ENCODE data around the gene HERPUD2. TPM values are rescaled to one million over a fixed set of nuclear protein-coding genes. Genes with fewer than 3 reads are reported as not detected.
A peak's percentile ranks its signal among the peaks of the same experiment; 100 is the strongest.

HERPUD2 gene
- total and polyA plus RNA-seq, 2 experiments from 2014 or later, result 25.5 to 28.0 TPM

- no peaks in the 10 kb centered on the region for H3K9me2 ChIP-seq (replicated peaks; ENCODE audit: insufficient read depth)
- no peak overlapping the region for H2AFZ ChIP-seq
- H3K9me3 ChIP-seq (ENCODE audit: low read depth), result no peaks in the 10 kb centered on the region
- no peak for DNase-seq (ENCODE audit: low spot score)
- H3K27ac ChIP-seq, result no peak overlapping the region
- TF ChIP-seq EZH2 (IDR thresholded peaks at IDR 0.05; ENCODE audit: borderline replicate concordance) (no peak), EZH2phosphoT487 (IDR thresholded peaks at IDR 0.05; ENCODE audit: low read depth, severe bottlenecking, unreplicated experiment) (no peak), CTCF (IDR thresholded peaks at IDR 0.05; ENCODE audit: poor library complexity) (no peak)
- no peaks in the 10 kb centered on the region for H3K27me3 ChIP-seq
- H3K4me2 ChIP-seq, result peak overlapping the region; percentile 7
- WGBS (ENCODE audit: low lambda C conversion rate, missing lambda C conversion rate), result 66% methylated on average over 5 of the region's 5 CpGs
- H3K4me1 ChIP-seq (ENCODE audit: insufficient read depth), result peaks cover 19% of the 10 kb centered on the region
- no peak overlapping the region for H3K4me3 ChIP-seq
- H4K20me1 ChIP-seq (ENCODE audit: insufficient read depth, poor library complexity, severe bottlenecking), result no peaks in the 10 kb centered on the region
- no peaks in the 10 kb centered on the region for H3K36me3 ChIP-seq (replicated peaks; ENCODE audit: insufficient read depth, low read depth)
- no peaks in the 10 kb centered on the region for H3K79me2 ChIP-seq
These were observed 39.1 kb upstream of the HERPUD2 start for GRCh38 chr7:35734001-35734483.

GRCh38 chr7:35731349-35731748 is 36.4 kb upstream of the HERPUD2 start:
- peak overlapping the region; percentile 76 for H3K27ac ChIP-seq
- no peak overlapping the region for H2AFZ ChIP-seq
- no peaks in the 10 kb centered on the region for H3K79me2 ChIP-seq
- no peaks in the 10 kb centered on the region for H3K27me3 ChIP-seq
- peaks cover 25% of the 10 kb centered on the region for H3K4me1 ChIP-seq (ENCODE audit: insufficient read depth)
- H3K4me2 ChIP-seq, result no peak overlapping the region
- 90% methylated on average over 3 of the region's 3 CpGs for WGBS (ENCODE audit: low lambda C conversion rate, missing lambda C conversion rate)
- H3K36me3 ChIP-seq (replicated peaks; ENCODE audit: insufficient read depth, low read depth), result no peaks in the 10 kb centered on the region
- no peak overlapping the region for H3K4me3 ChIP-seq
- no peak for TF ChIP-seq EZH2 (IDR thresholded peaks at IDR 0.05; ENCODE audit: borderline replicate concordance)
- no peak for TF ChIP-seq CTCF (IDR thresholded peaks at IDR 0.05; ENCODE audit: poor library complexity)
- TF ChIP-seq EZH2phosphoT487 (IDR thresholded peaks at IDR 0.05; ENCODE audit: low read depth, severe bottlenecking, unreplicated experiment), result no peak
- H3K9me2 ChIP-seq (replicated peaks; ENCODE audit: insufficient read depth), result no peaks in the 10 kb centered on the region
- H3K9me3 ChIP-seq (ENCODE audit: low read depth), result no peaks in the 10 kb centered on the region
- H4K20me1 ChIP-seq (ENCODE audit: insufficient read depth, poor library complexity, severe bottlenecking), result no peaks in the 10 kb centered on the region
- DNase-seq (ENCODE audit: low spot score), result no peak

- H2AFZ ChIP-seq, result no peak overlapping the region
- H3K27ac ChIP-seq, result peak overlapping the region; percentile 76
- no peaks in the 10 kb centered on the region for H3K79me2 ChIP-seq
- H3K9me2 ChIP-seq (replicated peaks; ENCODE audit: insufficient read depth), result no peaks in the 10 kb centered on the region
- no peaks in the 10 kb centered on the region for H4K20me1 ChIP-seq (ENCODE audit: insufficient read depth, poor library complexity, severe bottlenecking)
- no peak for TF ChIP-seq CTCF (IDR thresholded peaks at IDR 0.05; ENCODE audit: poor library complexity)
- TF ChIP-seq EZH2phosphoT487 (IDR thresholded peaks at IDR 0.05; ENCODE audit: low read depth, severe bottlenecking, unreplicated experiment), result no peak
- no peak for TF ChIP-seq EZH2 (IDR thresholded peaks at IDR 0.05; ENCODE audit: borderline replicate concordance)
- no peaks in the 10 kb centered on the region for H3K27me3 ChIP-seq
- H3K36me3 ChIP-seq (replicated peaks; ENCODE audit: insufficient read depth, low read depth), result no peaks in the 10 kb centered on the region
- WGBS (ENCODE audit: low lambda C conversion rate, missing lambda C conversion rate), result 79% methylated on average over 3 of the region's 3 CpGs
- no peaks in the 10 kb centered on the region for H3K9me3 ChIP-seq (ENCODE audit: low read depth)
- H3K4me2 ChIP-seq, result peak overlapping the region; percentile 0
- peaks cover 25% of the 10 kb centered on the region for H3K4me1 ChIP-seq (ENCODE audit: insufficient read depth)
- no peak overlapping the region for H3K4me3 ChIP-seq
- no peak for DNase-seq (ENCODE audit: low spot score)
These were observed 34.3 kb upstream of the HERPUD2 start for GRCh38 chr7:35729061-35729783.

Measured in hepatocyte (in vitro differentiated cells).